A673 (cell line): ENCODE measurements around the gene NUDT15. TPM values are rescaled to one million over a fixed set of nuclear protein-coding genes. Genes with fewer than 3 reads are reported as not detected.

ENCODE experiments used
- BruUV-seq: library from RNA; stranded (reverse); fragments of 400-500 nt; replicated peaks from 2 replicates; lab custom pipeline; 2021; lab: Mats Ljungman, UMichigan
- CTCF ChIA-PET: fragments of 300-600 bp; sonication (Branson Sonifier 250); formaldehyde crosslinking; loops from one replicate; lab custom pipeline; 2022; ENCODE audit warnings: antibody characterized with exemption; lab: Charles Lee
- POLR2A ChIA-PET: fragments of 300-600 bp; sonication (Branson Sonifier 250); formaldehyde crosslinking; loops from one replicate; lab custom pipeline; 2022; ENCODE audit warnings: antibody characterized with exemption; ENCODE audit not compliant: low non-redundant PET; lab: Charles Lee
- DNase-seq: peaks from one replicate; pipeline ENCODE4 v3.0.0-alpha.2; 2015; ENCODE audit warnings: low spot score
- H3K27ac ChIP-seq: fragments of 200-600 bp; sonication (generic); 2 replicates; pipeline ENCODE4 v1.5.1; 2016; ENCODE audit warnings: mixed run types, low read depth, mild to moderate bottlenecking, mixed read lengths, antibody characterized with exemption, low read length; ENCODE audit not compliant: poor library complexity, severe bottlenecking
- H3K27me3 ChIP-seq: fragments of 200-600 bp; sonication (generic); replicated peaks from 2 replicates; pipeline ENCODE4 v1.6.1; 2017; ENCODE audit warnings: mixed run types, low read depth, mild to moderate bottlenecking, mixed read lengths, antibody characterized with exemption, low read length; ENCODE audit not compliant: insufficient read depth, poor library complexity
- H3K36me3 ChIP-seq: fragments of 200-600 bp; sonication (generic); 2 replicates; pipeline ENCODE4 v1.6.1; 2016; ENCODE audit warnings: mixed run types, mild to moderate bottlenecking, mixed read lengths, antibody characterized with exemption, low read length; ENCODE audit not compliant: insufficient read depth, poor library complexity, severe bottlenecking
- H3K4me1 ChIP-seq: fragments of 200-600 bp; sonication (generic); 2 replicates; pipeline ENCODE4 v1.6.1; 2017; ENCODE audit warnings: mixed run types, mild to moderate bottlenecking, mixed read lengths, antibody characterized with exemption, low read length; ENCODE audit not compliant: insufficient read depth, poor library complexity, severe bottlenecking
- H3K4me3 ChIP-seq: fragments of 200-600 bp; sonication (generic); 2 replicates; pipeline ENCODE4 v1.5.1; 2016; ENCODE audit warnings: low read depth, mixed run types, mild to moderate bottlenecking, mixed read lengths, low read length; ENCODE audit not compliant: poor library complexity, severe bottlenecking
- H3K9me3 ChIP-seq: fragments of 200-600 bp; sonication (generic); 2 replicates; pipeline ENCODE4 v1.6.1; 2016; ENCODE audit warnings: mixed run types, low read depth, mild to moderate bottlenecking, mixed read lengths, antibody characterized with exemption, low read length; ENCODE audit not compliant: poor library complexity, severe bottlenecking
- EZH2 ChIP-seq: fragments of 200-600 bp; sonication (generic); IDR thresholded peaks from 2 replicates; pipeline ENCODE4 v1.6.1; 2017; ENCODE audit warnings: borderline replicate concordance, low read depth, mild to moderate bottlenecking, mixed read lengths, antibody characterized with exemption, low read length; ENCODE audit not compliant: poor library complexity, severe bottlenecking
- intact Hi-C: fragments of 100-400 bp; cut with micrococcal nuclease; formaldehyde crosslinking; loops from one replicate; pipeline ENCODE4 v1.10.0; 2022; ENCODE audit not compliant: unreplicated experiment
- total RNA-seq: library from RNA; stranded (reverse); gene quantifications from 2 replicates; pipeline ENCODE4 v1.2.3, GENCODE V29; 2021
- TF ChIP-seq, protein P1 (sequence below): fragments of 300-800, 200-600 bp; sonication (generic); conservative IDR thresholded peaks from 2 replicates; pipeline ENCODE4 v1.5.1; 2017; ENCODE audit warnings: low read depth, mild to moderate bottlenecking, antibody characterized with exemption, low read length, moderate library complexity, mixed read lengths

NUDT15 gene
- total RNA-seq, 1 experiment from 2014 or later: 52.2 TPM

- TF ChIP-seq, protein P1, sequence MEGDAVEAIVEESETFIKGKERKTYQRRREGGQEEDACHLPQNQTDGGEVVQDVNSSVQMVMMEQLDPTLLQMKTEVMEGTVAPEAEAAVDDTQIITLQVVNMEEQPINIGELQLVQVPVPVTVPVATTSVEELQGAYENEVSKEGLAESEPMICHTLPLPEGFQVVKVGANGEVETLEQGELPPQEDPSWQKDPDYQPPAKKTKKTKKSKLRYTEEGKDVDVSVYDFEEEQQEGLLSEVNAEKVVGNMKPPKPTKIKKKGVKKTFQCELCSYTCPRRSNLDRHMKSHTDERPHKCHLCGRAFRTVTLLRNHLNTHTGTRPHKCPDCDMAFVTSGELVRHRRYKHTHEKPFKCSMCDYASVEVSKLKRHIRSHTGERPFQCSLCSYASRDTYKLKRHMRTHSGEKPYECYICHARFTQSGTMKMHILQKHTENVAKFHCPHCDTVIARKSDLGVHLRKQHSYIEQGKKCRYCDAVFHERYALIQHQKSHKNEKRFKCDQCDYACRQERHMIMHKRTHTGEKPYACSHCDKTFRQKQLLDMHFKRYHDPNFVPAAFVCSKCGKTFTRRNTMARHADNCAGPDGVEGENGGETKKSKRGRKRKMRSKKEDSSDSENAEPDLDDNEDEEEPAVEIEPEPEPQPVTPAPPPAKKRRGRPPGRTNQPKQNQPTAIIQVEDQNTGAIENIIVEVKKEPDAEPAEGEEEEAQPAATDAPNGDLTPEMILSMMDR: no peak
- TF ChIP-seq EZH2: no peak
Observed at GRCh38 chr13:48066310-48066989, 28.9 kb downstream of the NUDT15 start.

GRCh38 chr13:48068036-48068435 is 30.5 kb downstream of the NUDT15 start:
- Histone ChIP-seq H3K4me3 (no peak overlapping the region), H3K9me3 (peaks cover 37% of the 10 kb centered on the region), H3K36me3 (peaks cover 50% of the 10 kb centered on the region), H3K4me1 (no peaks in the 10 kb centered on the region), H3K27me3 (no peaks in the 10 kb centered on the region), H3K27ac (no peak overlapping the region)
- intact Hi-C loops: no loop called here
- ChIA-PET POLR2A (no interaction called here), CTCF (no interaction called here)
- TF ChIP-seq, protein P1: no peak
- TF ChIP-seq EZH2: no peak
- DNase-seq: no peak
- BruUV-seq: no TSS peak

More at GRCh38 chr13:48066310-48066989, 28.9 kb downstream of the NUDT15 start:
- Histone ChIP-seq H3K27ac (no peak overlapping the region), H3K4me1 (no peaks in the 10 kb centered on the region), H3K36me3 (peaks cover 34% of the 10 kb centered on the region), H3K9me3 (peaks cover 27% of the 10 kb centered on the region), H3K27me3 (no peaks in the 10 kb centered on the region), H3K4me3 (no peak overlapping the region)
- BruUV-seq: no TSS peak
- POLR2A ChIA-PET: no interaction called here
- CTCF ChIA-PET: no interaction called here
- intact Hi-C loops: no loop called here
- DNase-seq: no peak

DNA sequence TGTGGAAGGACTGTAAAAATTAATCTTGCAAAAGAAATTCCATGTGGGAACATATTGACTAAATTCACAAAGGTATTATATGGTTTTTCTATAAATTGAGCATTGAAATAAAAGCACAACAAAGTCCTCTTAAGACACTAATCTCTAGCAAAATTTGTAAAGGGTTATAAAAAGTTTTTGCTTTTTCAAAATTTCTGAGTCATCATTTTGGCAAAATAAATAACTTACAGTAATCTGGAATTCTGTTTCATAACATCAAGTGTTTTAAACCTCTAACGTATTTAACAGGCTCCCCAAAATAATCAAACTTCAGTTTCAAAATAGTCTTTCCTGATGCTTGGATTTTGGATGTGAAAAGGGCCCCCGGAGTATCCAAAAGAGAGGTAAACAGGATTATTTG is 31.4 kb downstream of the NUDT15 start:
- Histone ChIP-seq H3K9me3 (peaks cover 37% of the 10 kb centered on the region), H3K36me3 (peaks cover 58% of the 10 kb centered on the region), H3K27ac (no peak overlapping the region), H3K27me3 (no peaks in the 10 kb centered on the region), H3K4me1 (no peaks in the 10 kb centered on the region), H3K4me3 (no peak overlapping the region)
- intact Hi-C loops: no loop called here
- DNase-seq: no peak
- ChIA-PET POLR2A (no interaction called here), CTCF (no interaction called here)
- no peak for TF ChIP-seq EZH2
- TF ChIP-seq, protein P1: no peak
- BruUV-seq: no TSS peak
